Activated CD4-positive, alpha-beta T cell treated with anti-CD3 and anti-CD28 coated beads, Interleukin-2, amount 10 ng/mL, durations not matched to agents 7 days and 5 days (primary cell): ENCODE results near the gene HAP1. TPM values are rescaled to one million over a fixed set of nuclear protein-coding genes. Genes with fewer than 3 reads are reported as not detected.

Experiments
- CTCF ChIA-PET: fragments of 350-600 bp; sonication (Branson Sonifier 250); formaldehyde crosslinking; loops from one replicate; lab custom pipeline; 2021; ENCODE audit warnings: antibody characterized with exemption; lab: Charles Lee
- POLR2A ChIA-PET: fragments of 350-600 bp; sonication (Branson Sonifier 250); formaldehyde crosslinking; loops from one replicate; lab custom pipeline; 2021; ENCODE audit warnings: antibody characterized with exemption; lab: Charles Lee
- DNase-seq: peaks from one replicate; pipeline ENCODE4 v3.0.0-alpha.2; 2020
- H3K27ac Mint-ChIP-seq: one replicate; pipeline ENCODE4 v1.8.0; 2021; ENCODE audit warnings: mild to moderate bottlenecking, moderate library complexity, mixed read lengths
- H3K27me3 Mint-ChIP-seq: one replicate; pipeline ENCODE4 v1.8.0; 2021; ENCODE audit warnings: mixed read lengths
- H3K36me3 Mint-ChIP-seq: one replicate; pipeline ENCODE4 v1.8.0; 2021; ENCODE audit warnings: low read depth, mixed read lengths
- H3K4me1 Mint-ChIP-seq: one replicate; pipeline ENCODE4 v1.8.0; 2021; ENCODE audit warnings: mixed read lengths
- H3K4me3 Mint-ChIP-seq: one replicate; pipeline ENCODE4 v1.8.0; 2021; ENCODE audit warnings: mild to moderate bottlenecking, moderate library complexity, mixed read lengths
- H3K9me3 Mint-ChIP-seq: one replicate; pipeline ENCODE4 v1.8.0; 2021; ENCODE audit warnings: mixed read lengths
- total RNA-seq, 2 experiments: library from RNA; stranded (reverse); gene quantifications; one replicate each; pipeline ENCODE4 v1.2.3, GENCODE V29; 2021

Gene HAP1
- total RNA-seq, 2 experiments from 2014 or later: 0.25 to 0.31 TPM

DNA sequence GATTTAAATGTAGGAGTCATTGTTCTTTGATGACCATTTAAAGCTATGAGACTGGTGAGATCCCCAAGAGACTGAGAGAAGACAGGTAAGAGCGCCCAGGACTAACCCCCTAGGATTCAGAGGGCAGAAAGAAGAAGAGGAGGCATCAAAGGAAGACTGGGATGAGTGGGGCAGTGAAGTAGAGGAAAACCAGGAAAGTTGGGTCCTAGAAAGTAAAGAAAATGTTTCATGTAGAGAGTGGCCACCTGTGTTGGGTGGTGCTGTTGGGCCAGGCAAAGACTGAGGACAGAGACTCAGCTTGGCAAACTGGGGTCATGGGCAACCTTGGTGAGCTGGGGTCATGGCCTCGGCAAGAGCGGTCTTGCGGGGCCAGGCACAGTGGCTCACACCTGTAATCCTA, 1.3 kb upstream of the HAP1 start:
- no peak overlapping the region for H3K4me3 Mint-ChIP-seq
- peaks cover 51% of the 10 kb centered on the region for H3K27me3 Mint-ChIP-seq
- DNase-seq: no peak
- CTCF ChIA-PET: interaction anchor here (1.4 kb wide), 1 partner anchor 15 kb away, joined by 3 read pairs; no protein-coding TSS in a partner anchor
- no peak overlapping the region for H3K27ac Mint-ChIP-seq
- H3K4me1 Mint-ChIP-seq: peaks cover 15% of the 10 kb centered on the region
- H3K36me3 Mint-ChIP-seq: no peaks in the 10 kb centered on the region
- no peaks in the 10 kb centered on the region for H3K9me3 Mint-ChIP-seq
- POLR2A ChIA-PET: no interaction called here

DNA sequence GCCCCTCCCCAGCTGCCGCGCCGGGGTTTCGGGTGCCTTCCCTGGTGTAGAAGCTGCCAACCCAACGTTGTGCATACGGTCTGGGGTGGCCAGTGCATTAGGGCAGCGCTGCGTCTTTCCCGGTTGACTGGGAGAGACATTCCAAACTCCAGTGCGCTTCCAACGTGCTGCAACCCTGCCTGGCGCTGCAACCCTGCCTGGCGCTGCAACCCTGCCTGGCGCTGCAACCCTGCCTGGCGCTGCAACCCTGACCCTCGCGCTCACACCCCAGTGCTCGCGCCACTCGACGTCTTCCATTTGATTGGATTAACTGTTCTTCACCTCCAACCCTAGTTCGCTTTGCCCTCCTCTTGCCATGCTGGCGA, 488 bp upstream of the HAP1 start:
- POLR2A ChIA-PET: no interaction called here
- no peak overlapping the region for H3K4me3 Mint-ChIP-seq

DNA sequence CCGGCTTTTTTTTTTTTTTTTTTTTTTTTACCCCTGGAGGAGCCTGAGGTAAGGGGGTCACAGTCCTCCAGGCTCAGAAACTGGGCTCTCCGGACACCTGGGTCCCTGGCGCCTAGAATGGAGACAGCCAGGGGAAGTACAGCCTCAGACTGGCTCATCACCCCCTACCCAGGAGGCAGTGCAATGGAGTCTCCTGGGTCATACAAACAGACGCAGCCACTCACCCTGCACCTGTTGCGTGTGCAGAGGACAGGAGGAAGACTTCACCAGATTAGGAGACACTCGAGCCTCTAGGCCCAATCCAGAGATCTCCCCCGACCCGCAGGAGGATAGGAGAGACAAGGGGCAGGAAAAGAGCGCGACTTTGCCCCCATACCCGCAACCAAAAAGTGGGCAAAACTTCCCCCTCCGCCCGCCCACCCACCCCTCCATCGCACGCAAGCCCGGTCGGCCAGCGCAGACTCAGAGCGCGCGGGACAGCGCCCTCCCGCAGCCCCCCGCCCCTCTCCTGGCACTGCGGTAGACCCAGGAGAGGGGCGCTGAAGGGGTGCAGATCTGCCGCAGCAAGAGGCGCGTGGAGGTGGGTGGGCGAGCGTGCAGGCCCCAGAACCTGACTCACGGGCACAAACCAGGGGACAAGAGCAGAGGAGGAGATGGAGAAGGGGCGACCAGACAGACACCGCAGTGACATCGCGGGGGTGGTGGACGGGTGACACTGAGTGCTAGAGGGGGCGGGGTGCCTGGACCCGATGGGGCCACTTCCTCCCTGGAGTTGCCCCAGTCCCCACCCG, 900 bp downstream of the HAP1 start:
- ChIA-PET CTCF (interaction anchor here (0.9 to 1.0 kb wide), 2 partner anchors 10 to 22 kb away, joined by 3 to 5 read pairs; no protein-coding TSS in a partner anchor), POLR2A (no interaction called here)
- H3K4me3 Mint-ChIP-seq: peak overlapping the region; percentile 48
- H3K9me3 Mint-ChIP-seq: no peaks in the 10 kb centered on the region
- H3K4me1 Mint-ChIP-seq: peaks cover 15% of the 10 kb centered on the region
- H3K36me3 Mint-ChIP-seq: no peaks in the 10 kb centered on the region
- peaks cover 59% of the 10 kb centered on the region for H3K27me3 Mint-ChIP-seq
- no peak overlapping the region for H3K27ac Mint-ChIP-seq
- no peak for DNase-seq

More for the DNA sequence above, 488 bp upstream of the HAP1 start:
- H3K4me1 Mint-ChIP-seq: peaks cover 15% of the 10 kb centered on the region
- no peak for DNase-seq
- H3K9me3 Mint-ChIP-seq: no peaks in the 10 kb centered on the region
- CTCF ChIA-PET: interaction anchor here (1.0 kb wide), 1 partner anchor 24 kb away, joined by 5 read pairs; no protein-coding TSS in a partner anchor
- no peak overlapping the region for H3K27ac Mint-ChIP-seq
- peaks cover 59% of the 10 kb centered on the region for H3K27me3 Mint-ChIP-seq
- no peaks in the 10 kb centered on the region for H3K36me3 Mint-ChIP-seq

DNA sequence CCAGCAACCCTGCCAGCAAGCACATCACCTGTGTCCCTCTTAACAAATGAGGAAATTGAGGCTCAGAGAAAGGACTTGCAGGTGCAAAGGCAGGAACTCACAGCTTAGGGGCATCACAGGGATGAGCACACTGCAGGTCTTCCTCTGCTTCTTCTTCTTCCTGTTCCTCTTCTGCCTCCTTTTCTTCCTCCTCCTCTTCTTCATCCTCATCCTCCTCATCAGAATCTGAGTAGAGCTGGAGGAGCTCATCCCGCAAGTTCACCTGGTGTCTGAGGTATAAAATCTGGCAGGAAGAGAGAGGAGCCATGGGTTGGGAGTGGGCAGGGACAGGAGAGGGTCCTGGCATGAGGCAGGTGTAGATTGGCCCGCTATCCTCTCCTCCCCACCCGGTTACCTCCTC, 2.6 kb downstream of the HAP1 start:
- peaks cover 50% of the 10 kb centered on the region for H3K27me3 Mint-ChIP-seq
- H3K4me1 Mint-ChIP-seq: peaks cover 4% of the 10 kb centered on the region
- H3K27ac Mint-ChIP-seq: no peak overlapping the region
- H3K36me3 Mint-ChIP-seq: no peaks in the 10 kb centered on the region
- POLR2A ChIA-PET: interaction anchor here (0.5 kb wide), 1 partner anchor 47 kb away, joined by 3 read pairs; no protein-coding TSS in a partner anchor
- CTCF ChIA-PET: interaction anchor here (0.7 to 1.4 kb wide), 4 partner anchors 10 to 70 kb away, joined by 3 to 5 read pairs (median 4); no protein-coding TSS in a partner anchor
- no peak overlapping the region for H3K4me3 Mint-ChIP-seq
- DNase-seq: no peak
- no peaks in the 10 kb centered on the region for H3K9me3 Mint-ChIP-seq

DNA sequence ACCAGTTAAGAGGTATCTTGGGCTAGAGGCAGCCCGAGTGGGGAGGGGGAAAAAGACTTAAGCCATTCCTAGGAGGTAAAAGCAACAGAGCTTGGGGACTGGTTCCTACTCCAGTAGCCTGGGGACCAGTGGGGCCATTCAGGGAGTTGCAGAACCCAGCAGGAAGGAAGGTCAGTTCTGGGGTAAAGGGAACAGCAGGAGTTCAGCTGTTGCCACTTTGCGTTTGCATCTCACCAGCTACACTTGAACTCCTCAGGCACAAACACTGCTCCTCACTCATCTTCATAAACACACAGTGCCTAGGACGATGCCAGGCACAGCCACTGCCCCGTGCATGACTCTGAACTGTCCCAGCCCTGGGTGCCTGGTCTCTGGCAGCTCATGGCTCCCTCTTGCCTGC, 4.0 kb downstream of the HAP1 start:
- ChIA-PET POLR2A (no interaction called here), CTCF (interaction anchor here (0.7 to 1.4 kb wide), 3 partner anchors 34 to 72 kb away, joined by 3 read pairs; no protein-coding TSS in a partner anchor)
- peaks cover 38% of the 10 kb centered on the region for H3K27me3 Mint-ChIP-seq
- H3K9me3 Mint-ChIP-seq: no peaks in the 10 kb centered on the region
- no peak overlapping the region for H3K27ac Mint-ChIP-seq
- peaks cover 4% of the 10 kb centered on the region for H3K4me1 Mint-ChIP-seq
- H3K36me3 Mint-ChIP-seq: no peaks in the 10 kb centered on the region
- no peak for DNase-seq
- H3K4me3 Mint-ChIP-seq: no peak overlapping the region

DNA sequence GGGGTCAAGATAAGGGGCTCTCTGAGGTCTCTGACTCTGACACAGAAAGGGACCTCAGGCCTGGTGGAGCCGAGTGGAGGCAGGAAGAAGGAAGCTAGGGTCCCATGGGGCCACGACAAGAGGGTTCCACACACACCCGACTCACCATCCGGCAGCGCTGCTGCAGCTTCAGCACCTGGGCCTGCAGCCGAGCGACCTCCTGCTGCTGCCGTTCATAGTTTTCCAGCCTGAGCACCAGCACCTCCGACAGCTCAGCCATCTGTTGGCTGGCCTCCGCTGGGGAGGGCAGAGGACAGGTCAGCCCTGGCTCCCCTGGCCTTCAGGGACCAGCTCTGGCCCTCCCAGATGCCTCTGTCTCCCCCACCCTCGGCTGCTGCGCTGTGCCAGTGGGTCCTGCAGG, 6.4 kb downstream of the HAP1 start:
- H3K27ac Mint-ChIP-seq: no peak overlapping the region
- H3K27me3 Mint-ChIP-seq: peaks cover 26% of the 10 kb centered on the region
- H3K36me3 Mint-ChIP-seq: no peaks in the 10 kb centered on the region
- no peaks in the 10 kb centered on the region for H3K4me1 Mint-ChIP-seq
- no peaks in the 10 kb centered on the region for H3K9me3 Mint-ChIP-seq
- ChIA-PET CTCF (no interaction called here), POLR2A (no interaction called here)
- no peak for DNase-seq
- no peak overlapping the region for H3K4me3 Mint-ChIP-seq

DNA sequence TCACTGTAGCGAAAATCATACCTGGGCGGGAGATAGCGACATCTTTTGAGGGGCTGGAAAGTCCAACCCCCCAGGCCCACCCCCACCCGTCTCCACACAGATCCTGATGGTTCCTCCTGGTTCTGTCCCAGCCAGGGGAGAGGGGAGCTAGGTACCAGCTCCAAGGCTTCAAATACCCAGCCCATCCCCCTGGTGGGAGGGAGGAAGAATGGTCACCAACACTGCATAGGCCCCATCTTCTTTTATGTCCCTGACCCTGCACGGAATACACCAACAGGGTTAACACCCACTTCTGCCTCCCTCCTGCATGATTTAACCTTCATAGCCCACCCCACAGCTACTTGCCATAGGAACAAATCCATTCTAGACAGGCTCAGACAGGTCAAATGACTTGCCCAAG, 9.3 kb downstream of the HAP1 start:
- Mint-ChIP-seq H3K27me3 (peaks cover 4% of the 10 kb centered on the region), H3K27ac (no peak overlapping the region), H3K36me3 (no peaks in the 10 kb centered on the region), H3K4me1 (no peaks in the 10 kb centered on the region), H3K4me3 (no peak overlapping the region), H3K9me3 (no peaks in the 10 kb centered on the region)
- CTCF ChIA-PET: interaction anchor here (0.7 to 2.1 kb wide), 4 partner anchors 12 to 57 kb away, joined by 3 to 9 read pairs (median 5); no protein-coding TSS in a partner anchor
- POLR2A ChIA-PET: no interaction called here
- DNase-seq: no peak

DNA sequence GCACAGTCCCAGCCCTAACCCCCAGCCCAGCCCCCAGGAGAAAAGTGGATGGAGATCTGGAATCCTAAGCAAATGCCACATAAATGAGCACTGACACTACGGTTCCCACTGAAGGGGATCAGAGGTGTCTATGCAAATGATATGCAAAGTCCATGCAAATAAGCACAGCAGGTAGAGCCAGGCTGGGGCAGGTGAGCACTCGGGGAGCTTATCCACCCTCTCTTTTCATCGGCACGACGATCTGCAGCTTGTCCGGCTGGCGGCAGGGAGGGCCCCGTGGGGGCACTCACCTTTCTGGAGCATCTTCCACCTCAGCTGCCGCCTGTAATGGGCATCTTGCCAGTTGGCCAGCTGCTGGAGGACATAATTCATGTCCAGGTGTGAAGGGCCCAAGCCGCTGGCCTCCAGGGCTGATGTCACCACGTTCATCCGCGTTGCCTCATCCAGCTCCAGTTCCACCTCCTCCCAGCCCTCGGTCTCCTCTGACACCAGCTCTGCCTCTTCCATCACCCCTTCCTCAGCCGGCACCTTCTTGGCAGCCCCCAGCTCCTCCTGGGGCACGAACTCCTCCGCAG, 9.9 kb downstream of the HAP1 start:
- Mint-ChIP-seq H3K4me1 (no peaks in the 10 kb centered on the region), H3K4me3 (no peak overlapping the region), H3K27me3 (peaks cover 3% of the 10 kb centered on the region), H3K9me3 (no peaks in the 10 kb centered on the region), H3K36me3 (no peaks in the 10 kb centered on the region), H3K27ac (no peak overlapping the region)
- DNase-seq: no peak
- CTCF ChIA-PET: interaction anchor here (0.9 to 2.1 kb wide), 3 partner anchors 13 to 29 kb away, joined by 3 to 9 read pairs (median 7); no protein-coding TSS in a partner anchor
- POLR2A ChIA-PET: no interaction called here

DNA sequence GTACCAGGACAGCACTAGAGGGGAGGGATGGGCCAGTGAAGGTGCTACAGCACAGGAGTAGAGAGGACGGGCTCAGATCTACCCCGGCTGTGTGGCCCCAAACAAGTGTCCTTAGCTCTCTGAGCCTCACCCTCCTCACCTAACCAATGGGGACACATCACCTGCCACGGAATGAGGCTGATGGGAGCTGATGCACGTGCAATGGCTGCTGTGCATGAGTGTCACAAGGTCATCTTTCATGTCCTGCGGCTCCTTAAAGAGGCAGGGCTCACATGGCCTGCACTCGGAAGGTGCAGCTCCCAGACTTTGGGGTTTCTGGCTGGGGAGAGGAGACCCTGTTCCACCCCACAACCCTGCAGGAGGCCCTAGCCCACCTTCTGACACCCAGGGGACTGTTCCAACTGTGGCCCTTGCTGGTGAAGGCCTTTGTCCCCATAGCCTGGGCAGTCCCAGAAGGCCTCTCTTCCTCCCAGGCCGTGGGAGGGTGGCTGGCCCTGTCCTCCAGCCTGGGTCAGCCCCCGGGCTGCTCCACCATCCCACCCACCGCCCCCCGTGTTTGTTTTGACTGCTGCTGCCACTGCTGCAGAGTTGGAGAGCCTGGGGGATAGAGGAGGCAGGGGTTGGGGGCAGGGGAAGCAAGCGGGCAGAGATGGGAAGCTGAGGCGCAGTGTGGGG, 10.5 kb downstream of the HAP1 start:
- CTCF ChIA-PET: interaction anchor here (0.9 to 2.1 kb wide), 4 partner anchors 9 to 15 kb away, joined by 3 to 9 read pairs (median 5); no protein-coding TSS in a partner anchor
- no peaks in the 10 kb centered on the region for H3K9me3 Mint-ChIP-seq
- no peak overlapping the region for H3K4me3 Mint-ChIP-seq
- no peak for DNase-seq
- POLR2A ChIA-PET: no interaction called here
- H3K27ac Mint-ChIP-seq: no peak overlapping the region
- H3K36me3 Mint-ChIP-seq: no peaks in the 10 kb centered on the region
- H3K27me3 Mint-ChIP-seq: peaks cover 3% of the 10 kb centered on the region
- no peaks in the 10 kb centered on the region for H3K4me1 Mint-ChIP-seq

DNA sequence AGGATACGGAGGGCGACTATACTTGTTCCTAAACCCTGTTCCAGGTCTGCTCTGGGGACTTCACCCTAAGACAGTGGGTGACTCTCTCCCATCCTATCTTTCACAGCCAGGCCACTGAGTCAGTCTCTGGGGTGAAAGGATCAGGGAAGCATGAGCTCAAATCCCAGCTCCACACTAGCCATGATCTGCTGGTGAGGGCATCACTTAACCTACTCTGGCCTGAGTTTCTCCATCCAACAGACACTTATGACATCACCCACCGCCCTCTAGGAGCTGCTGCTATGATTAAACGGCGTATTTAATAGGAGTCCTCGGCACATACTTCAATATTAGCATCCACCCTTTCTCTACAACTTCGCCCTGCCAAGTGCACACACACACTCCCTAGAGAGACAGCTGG, 12.2 kb downstream of the HAP1 start:
- H3K4me1 Mint-ChIP-seq: peaks cover 9% of the 10 kb centered on the region
- no peaks in the 10 kb centered on the region for H3K36me3 Mint-ChIP-seq
- CTCF ChIA-PET: interaction anchor here (0.9 to 2.4 kb wide), 5 partner anchors 8 to 32 kb away, joined by 3 to 6 read pairs (median 4); no protein-coding TSS in a partner anchor
- no peak overlapping the region for H3K4me3 Mint-ChIP-seq
- H3K27me3 Mint-ChIP-seq: peaks cover 3% of the 10 kb centered on the region
- POLR2A ChIA-PET: no interaction called here
- no peak for DNase-seq
- no peak overlapping the region for H3K27ac Mint-ChIP-seq
- no peaks in the 10 kb centered on the region for H3K9me3 Mint-ChIP-seq

DNA sequence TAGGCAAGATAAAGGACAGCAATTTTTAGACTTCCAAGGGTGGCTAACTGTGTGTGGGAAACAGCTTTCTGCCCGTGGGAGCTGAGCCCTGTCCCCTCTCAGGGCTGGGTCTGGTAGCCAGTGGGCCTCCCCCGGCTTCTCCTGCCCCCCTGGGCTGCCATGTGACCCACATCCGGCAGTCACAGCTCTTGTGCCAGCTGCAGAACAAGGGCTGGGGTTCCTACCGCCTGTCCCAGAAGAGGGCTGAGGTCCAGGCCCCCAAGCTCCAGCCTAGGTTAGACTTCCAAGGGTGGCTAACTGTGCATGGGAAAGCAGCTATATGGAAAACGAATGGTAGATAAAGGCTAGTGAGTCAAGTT, 16.2 kb downstream of the HAP1 start:
- POLR2A ChIA-PET: no interaction called here
- Mint-ChIP-seq H3K4me3 (no peak overlapping the region), H3K27ac (no peak overlapping the region), H3K36me3 (no peaks in the 10 kb centered on the region), H3K4me1 (peaks cover 14% of the 10 kb centered on the region), H3K9me3 (no peaks in the 10 kb centered on the region), H3K27me3 (peaks cover 3% of the 10 kb centered on the region)
- CTCF ChIA-PET: interaction anchor here (0.6 kb wide), 1 partner anchor 18 kb away, joined by 3 read pairs; no protein-coding TSS in a partner anchor
- DNase-seq: no peak

DNA sequence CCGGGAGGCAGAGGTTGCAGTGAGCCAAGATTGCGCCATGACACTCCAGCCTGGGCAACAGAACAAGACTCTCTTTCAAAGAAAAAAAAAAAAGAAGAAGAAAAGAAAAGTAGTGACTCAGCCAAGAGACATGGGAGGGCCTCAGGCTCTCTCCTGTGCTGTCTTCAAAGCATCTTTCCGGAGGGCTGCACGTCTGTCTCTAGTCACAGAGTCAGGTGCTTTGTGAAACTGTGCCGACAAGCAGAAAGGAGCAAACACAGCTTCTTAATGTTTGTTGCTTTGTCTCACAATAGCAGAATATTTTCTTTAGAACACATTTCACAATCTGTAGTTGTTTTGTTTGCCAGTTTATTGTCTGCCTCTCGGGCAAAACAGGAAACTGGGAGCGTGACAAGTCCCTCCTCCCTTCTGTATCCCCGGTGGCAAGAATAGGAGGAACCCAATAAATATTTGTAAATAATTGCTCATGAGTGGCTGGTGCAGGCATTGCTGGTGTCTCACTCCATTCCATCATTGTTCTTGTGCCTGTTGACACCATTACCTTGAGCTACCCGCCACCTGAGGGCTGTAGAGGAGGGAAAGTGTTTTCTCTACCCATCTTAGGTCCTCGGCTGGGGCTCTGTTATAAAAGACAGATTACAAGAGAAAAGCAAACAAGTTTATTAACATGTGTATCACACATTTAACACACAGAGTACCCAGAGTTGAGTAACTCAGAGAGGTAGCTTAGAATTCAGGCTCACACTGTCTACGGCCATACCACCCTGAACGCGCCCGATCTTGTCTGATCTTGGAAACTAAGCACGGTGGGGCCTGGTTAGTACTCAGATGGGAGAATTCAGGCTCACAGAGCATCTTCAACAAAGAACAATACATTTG, 16.8 kb downstream of the HAP1 start:
- H3K4me1 Mint-ChIP-seq: peaks cover 14% of the 10 kb centered on the region
- no peak overlapping the region for H3K4me3 Mint-ChIP-seq
- ChIA-PET CTCF (interaction anchor here (0.6 kb wide), 1 partner anchor 17 kb away, joined by 3 read pairs; no protein-coding TSS in a partner anchor), POLR2A (no interaction called here)
- peak overlapping the region; percentile 72 for H3K27ac Mint-ChIP-seq
- H3K36me3 Mint-ChIP-seq: no peaks in the 10 kb centered on the region
- peaks cover 3% of the 10 kb centered on the region for H3K27me3 Mint-ChIP-seq
- no peaks in the 10 kb centered on the region for H3K9me3 Mint-ChIP-seq
- peak; percentile 39 for DNase-seq
